22Rv1 (cell line): ENCODE measurements around the gene DGCR6L.
"Not testable (repeated sequence)": the region's sequence is repeated elsewhere in the genome, so short reads cannot be mapped to it uniquely, and the experiment has no call there.

Source experiments
- ZFX ChIP-seq: fragments of 450-650 bp; IDR thresholded peaks from 2 replicates; pipeline ENCODE4 v1.6.1; 2017; ENCODE audit warnings: antibody characterized with exemption, borderline replicate concordance
- TF ChIP-seq, protein P1 (sequence below): fragments of 450-650 bp; IDR thresholded peaks from 2 replicates; pipeline ENCODE4 v1.5.1; 2017; ENCODE audit warnings: mild to moderate bottlenecking

DNA sequence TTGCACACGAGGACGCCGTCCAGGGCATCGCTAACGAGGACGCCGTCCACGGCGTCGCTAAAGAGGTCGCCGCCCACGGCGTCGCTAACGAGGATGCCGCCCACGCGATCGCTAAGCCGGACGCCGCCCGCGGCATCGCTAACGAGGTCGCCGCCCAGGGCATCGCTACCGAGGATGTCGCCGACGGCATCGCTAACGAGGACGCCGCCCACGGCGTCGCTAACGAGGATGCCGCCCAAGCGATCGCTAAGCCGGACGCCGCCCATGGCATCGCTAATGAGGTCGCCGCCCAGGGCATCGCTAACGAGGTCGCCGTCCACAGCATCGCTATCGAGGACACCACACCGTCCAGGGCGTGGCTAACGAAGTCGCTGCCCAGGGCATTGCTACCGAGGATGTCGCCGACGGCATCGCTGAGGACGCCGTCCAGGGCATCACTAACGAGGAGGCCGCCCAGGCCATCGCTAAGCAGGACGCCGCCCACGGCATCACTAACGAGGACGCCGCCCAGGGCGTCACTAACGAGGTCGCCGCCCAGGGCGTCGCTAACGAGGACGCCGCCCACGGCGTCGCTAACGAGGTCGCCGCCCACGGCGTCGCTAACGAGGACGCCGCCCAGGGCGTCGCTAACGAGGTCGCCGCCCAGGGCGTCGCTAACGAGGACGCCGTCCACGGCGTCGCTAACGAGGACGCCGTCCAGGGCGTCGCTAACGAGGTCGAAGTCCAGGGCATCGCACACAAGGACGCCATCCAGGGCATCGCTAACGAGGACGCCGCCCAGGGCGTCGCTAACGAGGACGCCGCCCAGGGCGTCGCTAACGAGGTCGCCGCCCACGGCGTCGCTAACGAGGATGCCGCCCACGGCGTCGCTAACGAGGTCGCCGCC, 41.2 kb upstream of the DGCR6L start:
- TF ChIP-seq, protein P1, sequence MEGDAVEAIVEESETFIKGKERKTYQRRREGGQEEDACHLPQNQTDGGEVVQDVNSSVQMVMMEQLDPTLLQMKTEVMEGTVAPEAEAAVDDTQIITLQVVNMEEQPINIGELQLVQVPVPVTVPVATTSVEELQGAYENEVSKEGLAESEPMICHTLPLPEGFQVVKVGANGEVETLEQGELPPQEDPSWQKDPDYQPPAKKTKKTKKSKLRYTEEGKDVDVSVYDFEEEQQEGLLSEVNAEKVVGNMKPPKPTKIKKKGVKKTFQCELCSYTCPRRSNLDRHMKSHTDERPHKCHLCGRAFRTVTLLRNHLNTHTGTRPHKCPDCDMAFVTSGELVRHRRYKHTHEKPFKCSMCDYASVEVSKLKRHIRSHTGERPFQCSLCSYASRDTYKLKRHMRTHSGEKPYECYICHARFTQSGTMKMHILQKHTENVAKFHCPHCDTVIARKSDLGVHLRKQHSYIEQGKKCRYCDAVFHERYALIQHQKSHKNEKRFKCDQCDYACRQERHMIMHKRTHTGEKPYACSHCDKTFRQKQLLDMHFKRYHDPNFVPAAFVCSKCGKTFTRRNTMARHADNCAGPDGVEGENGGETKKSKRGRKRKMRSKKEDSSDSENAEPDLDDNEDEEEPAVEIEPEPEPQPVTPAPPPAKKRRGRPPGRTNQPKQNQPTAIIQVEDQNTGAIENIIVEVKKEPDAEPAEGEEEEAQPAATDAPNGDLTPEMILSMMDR: not testable (repeated sequence)
- TF ChIP-seq ZFX: not testable (repeated sequence)
